Hematopoietic multipotent progenitor cell treated with erythropoietin and hydrocortisone succinate and interleukin-3 and kit ligand, for 4 days (in vitro differentiated cells): ENCODE data around the gene RFT1.

Experiments used
- DNase-seq: peaks from one replicate; pipeline ENCODE4 v3.0.0-alpha.2; 2015

Gene RFT1

GRCh38 chr3:53147903-53148400 is 17.7 kb upstream of the RFT1 start:
- DNase-seq, result no peak

DNA sequence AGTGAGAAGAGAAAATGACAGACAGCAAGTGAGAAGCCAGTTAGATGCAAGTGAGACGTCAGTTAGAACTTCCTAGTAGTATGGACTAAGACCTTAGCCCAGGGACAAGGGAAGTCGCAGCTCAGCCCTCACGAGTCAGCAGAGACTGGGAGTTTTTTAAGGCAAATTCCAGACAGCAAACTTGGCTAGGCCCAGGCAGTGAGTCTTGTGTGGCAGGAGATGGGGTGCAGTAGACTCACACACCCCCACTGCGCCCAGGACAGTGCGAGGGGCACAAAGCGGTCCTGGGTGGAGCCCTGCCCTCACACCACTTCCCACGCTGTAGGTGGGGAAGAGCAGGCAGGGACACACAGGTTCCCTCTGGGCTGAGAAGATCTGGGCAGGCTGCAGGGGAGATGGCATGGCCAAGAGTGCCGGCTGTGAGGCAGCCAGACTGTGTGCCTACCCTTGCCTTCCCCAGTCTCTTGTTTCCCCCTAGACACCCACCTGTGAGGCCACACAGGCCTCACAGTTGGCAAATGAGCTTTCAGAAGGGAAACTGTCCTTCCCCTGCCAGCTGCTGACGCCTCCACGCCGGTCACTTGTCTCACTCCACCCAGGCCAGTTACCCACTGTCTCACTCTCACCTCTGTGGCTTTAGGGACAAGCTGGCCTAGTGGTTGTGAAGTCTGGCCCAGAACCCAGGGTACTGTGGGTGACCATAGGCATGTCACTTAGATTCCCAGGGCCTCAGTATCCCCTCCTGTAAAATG is 17.1 kb upstream of the RFT1 start:
- no peak for DNase-seq

- no peak for DNase-seq
Measured at GRCh38 chr3:53146319-53146891, 16.2 kb upstream of the RFT1 start.

GRCh38 chr3:53145713-53146080 is 15.5 kb upstream of the RFT1 start:
- DNase-seq, result no peak

DNA sequence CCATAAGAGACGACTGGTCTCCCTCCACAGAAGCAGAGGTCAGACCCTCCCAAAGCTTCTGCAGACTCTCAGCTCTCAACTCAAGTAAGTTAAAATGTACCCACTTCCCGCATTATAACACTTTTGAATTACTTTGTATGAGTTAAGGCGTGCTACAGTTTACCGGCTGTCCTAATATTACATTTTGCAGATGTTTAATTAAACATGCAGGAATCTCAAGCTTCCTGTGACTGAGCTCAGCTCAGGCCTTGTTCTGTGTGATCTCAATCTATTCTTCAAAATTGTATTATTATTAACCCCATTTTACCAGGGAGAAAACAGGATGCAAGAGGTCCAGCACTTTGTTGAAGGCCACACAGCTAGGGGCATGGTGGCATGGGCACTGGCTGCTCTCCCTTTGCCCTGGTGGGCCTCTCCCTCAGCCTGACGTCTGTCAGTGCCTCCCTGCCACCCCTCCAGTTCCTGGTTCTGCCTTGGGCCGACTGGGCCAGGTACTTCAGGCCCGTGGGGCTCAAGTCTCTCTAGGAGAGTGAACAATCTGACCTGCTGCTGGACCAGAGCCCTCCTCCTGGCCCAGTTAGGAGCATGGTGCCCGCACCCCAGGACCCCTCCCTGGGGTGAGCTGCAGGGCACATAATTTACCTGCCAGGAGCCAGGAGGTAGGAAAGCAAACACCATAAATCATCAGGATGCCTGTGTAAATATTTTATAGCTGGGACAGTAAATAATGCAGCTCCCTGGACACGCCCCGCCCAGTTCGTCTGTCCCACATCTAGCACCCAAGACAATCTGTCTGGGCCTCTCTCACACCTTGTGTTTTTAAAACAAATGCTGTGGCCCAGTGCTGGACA is 14.9 kb upstream of the RFT1 start:
- DNase-seq, result no peak

- DNase-seq, result no peak
Measured at GRCh38 chr3:53144446-53144845, 14.2 kb upstream of the RFT1 start.

DNA sequence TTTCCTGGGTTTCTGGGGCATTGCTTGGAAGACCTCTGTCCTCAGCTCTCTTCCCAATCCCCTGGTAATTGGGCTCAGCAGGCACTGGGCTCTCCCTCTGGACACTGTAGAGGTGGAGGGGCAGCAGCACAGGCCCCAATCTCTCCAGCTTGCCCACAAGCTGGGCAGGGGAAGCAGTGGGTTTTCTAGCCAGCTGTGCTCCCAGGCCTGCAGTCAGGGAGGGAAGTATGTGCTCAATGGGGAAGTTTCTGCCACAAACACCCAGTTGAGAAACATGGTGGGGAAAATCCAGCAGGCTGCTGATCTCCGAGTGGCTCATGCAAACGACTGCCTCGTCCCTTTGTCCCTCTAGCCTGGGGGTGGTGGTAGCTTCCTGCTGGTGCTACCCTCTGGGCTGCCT is 12.8 kb upstream of the RFT1 start:
- peak; percentile 58 for DNase-seq

DNA sequence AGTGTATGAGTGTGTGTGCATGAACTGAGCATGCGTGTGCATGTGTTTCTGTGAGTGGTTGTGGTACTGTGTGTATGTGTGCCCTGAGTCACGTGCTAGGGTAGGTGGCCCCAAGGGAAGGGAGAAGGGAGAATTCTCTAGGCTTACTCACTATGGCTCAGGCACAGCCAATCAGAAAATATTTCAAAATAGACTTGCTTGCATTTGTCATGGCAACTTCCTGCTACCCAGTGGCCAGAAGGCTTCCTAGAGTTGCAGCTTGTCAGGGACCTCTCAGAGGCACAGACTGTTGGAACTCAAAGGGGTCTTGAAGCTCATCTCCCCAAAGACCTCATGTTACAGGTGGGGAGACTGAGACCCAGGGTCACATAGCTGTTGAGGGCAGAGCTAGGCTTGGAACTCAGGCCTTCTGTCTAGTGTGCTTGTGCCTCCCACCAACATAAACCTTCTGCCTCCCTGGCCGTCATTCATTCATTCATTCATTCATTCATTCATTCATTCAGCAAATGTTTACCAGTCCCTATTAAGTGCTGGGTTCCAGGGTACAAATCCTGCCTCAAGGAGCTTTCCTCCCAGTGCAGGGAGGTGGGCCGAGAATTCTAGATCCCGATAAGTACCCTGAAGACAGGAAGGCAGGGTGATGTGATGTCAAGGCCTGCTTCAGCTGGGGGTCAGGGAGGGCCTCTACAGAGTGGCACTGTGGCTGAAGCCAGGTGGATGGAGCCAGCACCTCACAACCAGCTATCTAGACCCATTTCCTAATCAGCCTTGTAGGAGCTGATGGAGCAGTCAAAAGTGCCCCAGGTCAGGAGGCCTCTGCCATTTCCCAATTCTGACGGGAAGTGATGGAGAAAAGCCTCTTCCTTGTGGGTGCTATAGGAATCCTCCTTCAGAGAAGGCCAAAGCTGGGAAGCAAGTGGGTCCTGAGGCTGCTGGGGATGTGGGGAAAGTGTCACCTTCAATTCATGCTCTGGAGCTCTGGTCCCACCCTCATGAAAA is 10.9 kb upstream of the RFT1 start:
- peak; percentile 65 for DNase-seq

- peak; percentile 55 for DNase-seq
Measured at GRCh38 chr3:53139906-53140846, 9.9 kb upstream of the RFT1 start.

DNA sequence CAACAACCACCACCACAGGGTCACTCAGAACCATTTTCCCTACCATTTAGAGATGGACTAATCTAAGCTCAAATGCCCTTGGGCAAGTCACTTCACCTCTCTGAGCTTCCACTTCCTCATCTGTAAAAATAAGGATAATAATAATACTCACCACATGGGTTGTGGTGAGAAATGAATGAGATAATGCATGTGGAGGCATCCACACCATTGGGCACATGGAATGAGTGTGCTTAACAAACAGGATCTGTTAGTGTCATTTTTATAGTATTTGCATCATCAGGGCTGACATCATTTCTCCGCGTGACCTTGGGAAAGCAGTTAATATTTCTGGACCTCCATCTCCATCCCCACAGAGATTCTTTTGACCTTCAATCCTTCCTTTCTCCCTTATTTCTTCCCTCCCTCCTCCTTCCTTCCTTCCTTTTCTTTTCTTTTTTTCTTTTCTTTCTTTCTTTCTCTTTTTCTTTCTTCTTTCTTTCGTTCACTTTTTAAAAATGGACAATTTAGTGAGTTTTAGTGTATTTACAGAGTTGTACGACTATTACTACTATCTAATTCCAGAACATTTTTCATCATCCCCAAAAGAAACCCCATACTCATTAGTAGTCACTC is 7.7 kb upstream of the RFT1 start:
- DNase-seq, result peak; percentile 42

GRCh38 chr3:53137221-53137620 is 7.0 kb upstream of the RFT1 start:
- no peak for DNase-seq

- DNase-seq, result peak; percentile 88
Measured at GRCh38 chr3:53134631-53135232, 4.5 kb upstream of the RFT1 start.

GRCh38 chr3:53132347-53132746 is 2.1 kb upstream of the RFT1 start:
- no peak for DNase-seq

- peak; percentile 72 for DNase-seq
Measured at GRCh38 chr3:53131096-53131495, 861 bp upstream of the RFT1 start.

DNA sequence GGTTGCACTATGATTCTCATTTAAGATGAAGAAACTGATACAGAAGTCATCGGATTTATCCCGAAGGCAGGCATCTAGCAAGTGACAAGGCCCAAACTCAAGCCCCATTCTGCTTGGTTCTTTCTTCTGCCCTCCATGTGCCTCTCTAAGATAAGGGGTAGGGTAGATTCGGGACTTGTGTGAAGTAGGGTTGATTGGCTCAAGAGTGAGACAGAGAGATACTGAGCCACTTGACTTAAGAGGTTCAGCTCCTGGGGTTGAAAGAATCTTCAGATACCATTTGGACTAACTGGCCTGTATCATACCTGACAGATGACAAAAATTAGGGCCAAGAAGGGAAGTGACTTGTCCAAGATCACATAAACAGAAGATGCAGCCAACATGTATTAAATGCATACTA is 891 bp downstream of the RFT1 start:
- DNase-seq, result peak; percentile 96

GRCh38 chr3:53126601-53127000 is 3.6 kb downstream of the RFT1 start:
- DNase-seq, result no peak

- DNase-seq, result peak; percentile 64
Measured at GRCh38 chr3:53123953-53124352, 6.3 kb downstream of the RFT1 start.

- no peak for DNase-seq
Measured at GRCh38 chr3:53123510-53123909, 6.7 kb downstream of the RFT1 start.

DNA sequence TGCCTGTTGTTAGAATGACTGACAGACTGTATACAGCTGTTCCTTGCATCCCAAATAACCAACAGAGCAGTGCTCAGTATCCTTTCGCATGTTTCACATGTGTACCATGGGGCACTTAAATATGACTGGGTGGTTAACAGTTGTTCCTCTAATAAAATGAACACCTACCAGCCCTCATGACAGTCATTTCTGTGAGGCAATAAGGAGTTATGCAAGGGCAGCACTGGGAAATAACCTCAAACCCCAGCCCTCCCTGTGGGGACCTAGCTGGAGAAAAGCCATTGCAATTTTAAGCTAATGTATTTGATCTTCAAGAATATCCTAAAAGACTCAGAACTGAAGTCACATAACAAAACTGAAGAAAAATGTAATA is 7.3 kb downstream of the RFT1 start:
- peak; percentile 79 for DNase-seq

DNA sequence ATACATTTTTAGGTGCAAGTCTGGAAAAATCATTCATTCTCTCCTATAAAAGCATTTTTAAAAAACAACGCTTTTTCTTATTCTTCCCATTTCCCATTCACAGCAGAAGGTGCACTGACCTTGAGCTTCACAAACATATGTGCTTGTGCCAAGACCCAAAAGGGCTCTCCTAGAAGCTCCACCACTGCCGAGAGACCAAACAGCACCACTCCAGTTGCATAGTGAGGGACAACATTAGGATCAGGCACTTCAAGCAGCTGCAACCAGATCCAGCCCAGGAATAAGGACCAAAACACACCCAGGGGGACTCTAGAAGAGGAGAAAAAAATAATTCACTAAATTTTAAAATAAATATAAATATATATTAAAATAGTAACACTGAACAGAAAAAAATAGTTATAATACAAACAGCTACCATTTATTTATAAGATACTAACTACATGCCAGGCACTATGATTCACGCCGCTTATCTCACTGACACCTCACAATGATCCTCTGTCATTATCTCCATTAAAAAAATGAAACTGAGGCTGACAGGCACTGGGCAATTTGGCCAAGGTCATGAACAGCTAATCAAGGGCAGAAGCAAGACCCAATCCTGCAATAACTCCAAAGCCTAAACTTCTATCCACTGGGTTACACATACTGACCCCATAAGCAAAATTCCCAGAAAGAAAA is 7.8 kb downstream of the RFT1 start:
- no peak for DNase-seq
